Upper lobe of right lung (tissue), 1 donor: Measurements from ENCODE around the gene PSMB1. TPM values are rescaled to one million over a fixed set of nuclear protein-coding genes. Genes with fewer than 3 reads are reported as not detected.

Experiments used
- ATAC-seq: fragments of 200-7000 bp; cut with Tn5 transposase; one replicate; pipeline ENCODE4 v1.9.1; 2020; ENCODE audit warnings: mild to moderate bottlenecking, moderate library complexity
- DNase-seq: peaks from one replicate; pipeline ENCODE4 v3.0.0-alpha.2; 2020
- H3K27ac ChIP-seq: fragments of 200-600 bp; one replicate; pipeline ENCODE4 v1.8.0; 2022
- H3K27me3 ChIP-seq: fragments of 200-600 bp; one replicate; pipeline ENCODE4 v1.8.0; 2022; ENCODE audit warnings: mild to moderate bottlenecking
- H3K36me3 ChIP-seq: fragments of 200-600 bp; one replicate; pipeline ENCODE4 v1.8.0; 2022
- H3K4me1 ChIP-seq: fragments of 200-600 bp; one replicate; pipeline ENCODE4 v1.8.0; 2022
- H3K4me3 ChIP-seq: fragments of 200-600 bp; one replicate; pipeline ENCODE4 v1.8.0; 2022; ENCODE audit warnings: mild to moderate bottlenecking
- H3K9me3 ChIP-seq: fragments of 200-600 bp; one replicate; pipeline ENCODE4 v1.8.0; 2022
- intact Hi-C: fragments of 100-400 bp; cut with DNase I; formaldehyde crosslinking; loops from one replicate; pipeline ENCODE4 v1.11.0; 2022
- total RNA-seq: library from RNA; stranded (reverse); fragmentation: NEBNext Ultra II Directional; extraction: Animal tissue kit (Norgen Biotek cat#: 25700); gene quantifications from one replicate; pipeline ENCODE4 v1.2.1, GENCODE V29; 2021
- TF ChIP-seq, protein P1 (sequence below): fragments of 200-600 bp; IDR thresholded peaks from one replicate; pipeline ENCODE4 v1.8.0; 2022; ENCODE audit warnings: antibody characterized with exemption
- donor health status: DM: no; HTN: yes; CAD: no; lungs with severe emphysema.

Gene PSMB1
- total RNA-seq, 1 donor from 2014 or later, result 111 TPM

DNA sequence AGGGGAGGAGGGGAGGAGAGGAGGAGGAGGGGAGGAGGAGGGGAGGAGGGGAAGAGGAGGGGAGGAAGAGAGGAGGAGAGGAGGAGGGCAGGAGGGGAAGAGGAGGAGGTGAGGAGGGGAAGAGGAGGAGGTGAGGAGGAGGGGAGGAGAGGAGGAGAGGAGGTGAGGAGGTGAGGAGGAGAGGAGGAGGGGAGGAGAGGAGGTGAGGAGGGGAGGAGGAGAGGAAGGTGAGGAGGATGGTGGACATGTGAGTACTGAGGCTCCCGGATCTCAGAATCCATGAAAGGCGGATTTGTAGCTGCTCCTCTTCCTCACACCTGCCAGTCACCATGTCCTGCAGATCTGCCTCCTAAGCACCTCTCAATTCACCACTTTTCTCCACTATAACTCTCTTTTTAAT is 59.8 kb downstream of the PSMB1 start:
- Histone ChIP-seq H3K4me1 (no peaks in the 10 kb centered on the region), H3K4me3 (no peak overlapping the region), H3K9me3 (no peaks in the 10 kb centered on the region), H3K27me3 (no peaks in the 10 kb centered on the region), H3K36me3 (no peaks in the 10 kb centered on the region), H3K27ac (no peak overlapping the region)
- intact Hi-C loops, result no loop called here
- TF ChIP-seq, protein P1, sequence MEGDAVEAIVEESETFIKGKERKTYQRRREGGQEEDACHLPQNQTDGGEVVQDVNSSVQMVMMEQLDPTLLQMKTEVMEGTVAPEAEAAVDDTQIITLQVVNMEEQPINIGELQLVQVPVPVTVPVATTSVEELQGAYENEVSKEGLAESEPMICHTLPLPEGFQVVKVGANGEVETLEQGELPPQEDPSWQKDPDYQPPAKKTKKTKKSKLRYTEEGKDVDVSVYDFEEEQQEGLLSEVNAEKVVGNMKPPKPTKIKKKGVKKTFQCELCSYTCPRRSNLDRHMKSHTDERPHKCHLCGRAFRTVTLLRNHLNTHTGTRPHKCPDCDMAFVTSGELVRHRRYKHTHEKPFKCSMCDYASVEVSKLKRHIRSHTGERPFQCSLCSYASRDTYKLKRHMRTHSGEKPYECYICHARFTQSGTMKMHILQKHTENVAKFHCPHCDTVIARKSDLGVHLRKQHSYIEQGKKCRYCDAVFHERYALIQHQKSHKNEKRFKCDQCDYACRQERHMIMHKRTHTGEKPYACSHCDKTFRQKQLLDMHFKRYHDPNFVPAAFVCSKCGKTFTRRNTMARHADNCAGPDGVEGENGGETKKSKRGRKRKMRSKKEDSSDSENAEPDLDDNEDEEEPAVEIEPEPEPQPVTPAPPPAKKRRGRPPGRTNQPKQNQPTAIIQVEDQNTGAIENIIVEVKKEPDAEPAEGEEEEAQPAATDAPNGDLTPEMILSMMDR, result no peak
- ATAC-seq (no peak), DNase-seq (no peak)

DNA sequence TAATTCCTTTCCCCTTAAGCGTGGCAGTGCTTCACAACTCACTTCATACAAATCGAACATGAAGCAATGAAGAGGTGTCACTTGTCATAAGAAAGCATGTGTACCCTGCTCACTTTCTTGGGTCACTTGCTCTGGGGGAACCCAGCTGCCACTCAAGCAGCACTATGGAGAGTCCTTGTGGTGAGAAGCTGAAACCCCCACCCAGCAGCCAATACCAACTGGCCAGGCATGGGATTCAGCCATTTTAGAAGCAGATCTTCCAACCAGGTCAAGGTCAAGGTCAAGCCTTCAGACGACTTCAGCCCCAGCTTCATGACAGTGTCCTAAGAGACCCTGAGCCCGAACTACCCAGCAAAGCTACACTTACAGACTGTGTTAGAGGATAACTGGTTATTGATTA is 62.8 kb downstream of the PSMB1 start:
- H3K4me3 ChIP-seq, result no peak overlapping the region
- no peak overlapping the region for H3K27ac ChIP-seq
- TF ChIP-seq, protein P1, result no peak
- ATAC-seq (no peak), DNase-seq (no peak)
- intact Hi-C loops, result no loop called here
- no peaks in the 10 kb centered on the region for H3K36me3 ChIP-seq
- no peaks in the 10 kb centered on the region for H3K4me1 ChIP-seq
- H3K9me3 ChIP-seq, result no peaks in the 10 kb centered on the region
- no peaks in the 10 kb centered on the region for H3K27me3 ChIP-seq

DNA sequence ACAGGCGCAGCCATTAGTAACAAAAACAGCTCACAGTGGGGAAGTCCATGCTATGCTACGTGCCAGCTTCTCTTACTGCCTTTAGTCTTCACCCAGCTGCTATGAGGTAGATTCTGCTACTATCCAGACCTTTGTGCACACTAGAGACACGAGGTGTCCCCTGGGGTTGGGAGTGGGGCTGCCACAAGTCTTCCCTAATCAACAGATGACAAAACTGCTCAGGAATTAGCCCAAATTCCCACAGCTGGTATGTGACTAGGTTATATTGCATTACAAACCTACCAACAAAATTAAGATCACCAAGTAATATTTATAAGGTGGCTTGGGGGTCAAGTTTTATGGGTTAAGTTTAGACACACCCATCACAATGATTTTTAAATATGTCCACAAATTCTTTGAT is 63.3 kb downstream of the PSMB1 start:
- TF ChIP-seq, protein P1, result no peak
- Histone ChIP-seq H3K27ac (no peak overlapping the region), H3K9me3 (no peaks in the 10 kb centered on the region), H3K27me3 (no peaks in the 10 kb centered on the region), H3K4me1 (no peaks in the 10 kb centered on the region), H3K36me3 (no peaks in the 10 kb centered on the region), H3K4me3 (no peak overlapping the region)
- DNase-seq (no peak), ATAC-seq (no peak)
- intact Hi-C loops, result no loop called here

DNA sequence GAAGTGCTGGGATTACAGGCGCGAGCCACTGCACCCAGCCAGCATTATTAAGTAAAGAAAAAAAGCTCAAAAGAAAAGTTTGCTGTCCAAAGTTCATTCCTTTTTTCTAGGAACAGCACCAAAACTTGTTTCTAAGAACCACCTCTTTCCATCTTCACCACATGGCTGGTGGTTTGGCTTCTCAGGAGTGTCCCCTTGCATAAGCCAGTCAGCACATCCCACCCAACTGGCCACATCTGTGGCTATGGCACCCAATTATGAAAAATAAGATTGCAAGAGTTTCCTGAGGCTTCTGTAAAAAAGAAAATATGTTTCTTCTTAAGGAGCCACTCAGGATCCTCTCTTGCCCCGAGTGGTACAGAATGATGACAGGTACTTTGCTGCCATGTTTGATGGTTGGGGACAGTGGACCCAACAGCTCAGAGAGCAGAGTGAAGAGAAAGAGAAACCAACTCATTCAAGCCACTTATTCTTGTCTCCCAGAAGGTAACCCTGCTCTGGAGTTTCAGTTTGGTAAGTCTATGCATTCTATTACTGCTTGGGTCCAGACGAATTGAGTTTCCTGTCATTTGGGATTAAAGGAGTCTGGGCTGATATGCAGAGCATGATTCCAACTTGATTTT is 65.3 kb downstream of the PSMB1 start:
- H3K36me3 ChIP-seq, result no peaks in the 10 kb centered on the region
- intact Hi-C loops, result no loop called here
- DNase-seq (no peak), ATAC-seq (no peak)
- no peaks in the 10 kb centered on the region for H3K4me1 ChIP-seq
- H3K4me3 ChIP-seq, result no peak overlapping the region
- H3K9me3 ChIP-seq, result no peaks in the 10 kb centered on the region
- no peak overlapping the region for H3K27ac ChIP-seq
- H3K27me3 ChIP-seq, result no peaks in the 10 kb centered on the region
- TF ChIP-seq, protein P1, result no peak

DNA sequence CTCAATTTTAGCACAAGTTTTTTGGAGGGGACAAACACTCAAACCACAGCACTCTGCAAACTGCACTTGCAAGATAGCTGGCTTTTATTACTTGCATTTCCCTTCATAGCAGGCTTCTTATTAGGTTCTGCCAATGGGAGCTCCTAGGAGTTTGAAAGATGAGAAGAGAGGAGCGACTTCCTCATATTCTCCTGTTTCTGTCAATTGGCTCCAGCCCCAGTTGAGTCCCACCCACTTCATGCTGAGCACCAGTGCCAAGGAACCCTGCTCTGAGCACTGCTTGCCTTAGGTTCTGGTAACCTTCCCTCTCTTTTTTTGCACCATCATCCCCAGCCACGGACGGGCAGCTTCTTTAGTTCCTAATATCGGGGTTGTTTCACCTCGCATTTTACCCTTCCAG is 67.9 kb downstream of the PSMB1 start:
- TF ChIP-seq, protein P1, result no peak
- ATAC-seq, result no peak
- intact Hi-C loops, result no loop called here

More for the DNA sequence above, 67.9 kb downstream of the PSMB1 start:
- Histone ChIP-seq H3K36me3 (no peaks in the 10 kb centered on the region), H3K27ac (no peak overlapping the region), H3K27me3 (no peaks in the 10 kb centered on the region), H3K4me1 (peaks cover 3% of the 10 kb centered on the region), H3K4me3 (no peak overlapping the region), H3K9me3 (no peaks in the 10 kb centered on the region)
- DNase-seq, result no peak

Other genes with a start within 250 kb of the PSMB1 start
- gene FAM120B, start 246.5 kb downstream of the PSMB1 start, total RNA-seq, result 26.1 TPM
- gene TBP, start 1.1 kb upstream of the PSMB1 start, total RNA-seq, result 12.8 TPM
- 41.3 TPM for gene PDCD2, start 31.3 kb upstream of the PSMB1 start, total RNA-seq